HepG2 (cell line): Measurements from ENCODE around the gene CLDN3. TPM values are rescaled to one million over a fixed set of nuclear protein-coding genes. Genes with fewer than 3 reads are reported as not detected.
A peak's percentile ranks its signal among the peaks of the same experiment; 100 is the strongest.

Experiments
- ATM ChIP-seq: fragments of 450-650 bp; IDR thresholded peaks from 2 replicates; pipeline ENCODE4 v1.7.1; 2017; ENCODE audit warnings: mild to moderate bottlenecking, borderline replicate concordance
- CEBPB ChIP-seq: IDR thresholded peaks from 2 replicates; pipeline ENCODE4 v1.6.1; 2011; ENCODE audit warnings: low read depth, low read length, improper control_type of control experiment, borderline replicate concordance
- HNF4A ChIP-seq: sonication (generic); formaldehyde crosslinking; IDR thresholded peaks from 2 replicates; pipeline ENCODE4 v1.4.0; 2020; ENCODE audit warnings: missing genetic modification reagents
- NCOA5 ChIP-seq: sonication (generic); formaldehyde crosslinking; IDR thresholded peaks from 2 replicates; pipeline ENCODE4 v1.4.0; 2020; ENCODE audit warnings: missing genetic modification reagents
- SRSF4 ChIP-seq: fragments of 200-400 bp; formaldehyde crosslinking; IDR thresholded peaks from one replicate; pipeline ENCODE4 v1.6.1; 2018; ENCODE audit warnings: mild to moderate bottlenecking, low read depth, low read length, moderate library complexity; ENCODE audit not compliant: poor library complexity, severe bottlenecking
- TBL1XR1 ChIP-seq: fragments of 150-350 bp; IDR thresholded peaks from 2 replicates; pipeline ENCODE4 v1.6.1; 2014; ENCODE audit warnings: borderline replicate concordance, low read length; ENCODE audit not compliant: partially characterized antibody
- ZNF496 ChIP-seq: sonication (generic); formaldehyde crosslinking; IDR thresholded peaks from 2 replicates; pipeline ENCODE4 v1.8.1; 2023; ENCODE audit warnings: mild to moderate bottlenecking, moderate library complexity, missing genetic modification reagents; ENCODE audit not compliant: insufficient replicate concordance
- ZNF615 ChIP-seq: sonication (generic); formaldehyde crosslinking; IDR thresholded peaks from 2 replicates; pipeline ENCODE4 v1.5.0; 2020; ENCODE audit warnings: mild to moderate bottlenecking, missing genetic modification reagents, borderline replicate concordance
- polyA plus RNA-seq, 8 experiments: library from polyadenylated mRNA; depleted of rRNA in 3 of 8; stranded (reverse) in 7 of 8; unstranded in 1 of 8; fragments of >200 nt; fragmentation: Illumina TruSeq in 4 of 8; extraction: Trizol in 4 of 8; gene quantifications; 2 replicates each; pipeline versions ENCODE4 v1.2.1 to v1.2.3, GENCODE V29; 2011 to 2016; ENCODE audit warnings: low read depth in 4 of 8, missing spikeins in 1 of 8, mixed read lengths in 1 of 8; ENCODE audit not compliant: insufficient read depth in 1 of 8
- total RNA-seq, 5 experiments: library from RNA; depleted of rRNA; stranded (reverse); fragments of >200 nt; fragmentation: Illumina TruSeq; extraction: Trizol; gene quantifications; 2 replicates each; pipeline ENCODE4 v1.2.3, GENCODE V29; 2016; ENCODE audit warnings: low read depth in 1 of 5
- TF ChIP-seq, protein P1 (sequence below): sonication (generic); formaldehyde crosslinking; conservative IDR thresholded peaks from 2 replicates; pipeline ENCODE4 v1.4.0; 2020; ENCODE audit warnings: mild to moderate bottlenecking, missing genetic modification reagents, moderate library complexity
- TF ChIP-seq, protein P2 (sequence below): sonication (generic); formaldehyde crosslinking; IDR thresholded peaks from 2 replicates; pipeline ENCODE4 v1.4.0; 2020; ENCODE audit warnings: missing genetic modification reagents, borderline replicate concordance
- TF ChIP-seq, protein P3 (sequence below): sonication (generic); formaldehyde crosslinking; IDR thresholded peaks from 2 replicates; pipeline ENCODE4 v1.4.0; 2020; ENCODE audit warnings: missing genetic modification reagents, low read depth, mild to moderate bottlenecking, borderline replicate concordance
- TF ChIP-seq, protein P4 (sequence below): IDR thresholded peaks from 2 replicates; pipeline ENCODE4 v1.6.1; 2016; ENCODE audit warnings: missing biosample characterization, missing genetic modification reagents, low read depth
- TF ChIP-seq, protein P5 (sequence below): sonication (generic); formaldehyde crosslinking; IDR thresholded peaks from 2 replicates; pipeline ENCODE4 v1.4.0; 2020; ENCODE audit warnings: missing genetic modification reagents
- TF ChIP-seq, protein P6 (sequence below): sonication (generic); formaldehyde crosslinking; IDR thresholded peaks from 2 replicates; pipeline ENCODE4 v1.4.0; 2020; ENCODE audit warnings: missing genetic modification reagents

The CLDN3 gene
- total and polyA plus RNA-seq, 2 of the 13 experiments (the other 11 are each of a cell fraction or from before 2014, with no cell fraction given), result 0.31 to 0.51 TPM

DNA sequence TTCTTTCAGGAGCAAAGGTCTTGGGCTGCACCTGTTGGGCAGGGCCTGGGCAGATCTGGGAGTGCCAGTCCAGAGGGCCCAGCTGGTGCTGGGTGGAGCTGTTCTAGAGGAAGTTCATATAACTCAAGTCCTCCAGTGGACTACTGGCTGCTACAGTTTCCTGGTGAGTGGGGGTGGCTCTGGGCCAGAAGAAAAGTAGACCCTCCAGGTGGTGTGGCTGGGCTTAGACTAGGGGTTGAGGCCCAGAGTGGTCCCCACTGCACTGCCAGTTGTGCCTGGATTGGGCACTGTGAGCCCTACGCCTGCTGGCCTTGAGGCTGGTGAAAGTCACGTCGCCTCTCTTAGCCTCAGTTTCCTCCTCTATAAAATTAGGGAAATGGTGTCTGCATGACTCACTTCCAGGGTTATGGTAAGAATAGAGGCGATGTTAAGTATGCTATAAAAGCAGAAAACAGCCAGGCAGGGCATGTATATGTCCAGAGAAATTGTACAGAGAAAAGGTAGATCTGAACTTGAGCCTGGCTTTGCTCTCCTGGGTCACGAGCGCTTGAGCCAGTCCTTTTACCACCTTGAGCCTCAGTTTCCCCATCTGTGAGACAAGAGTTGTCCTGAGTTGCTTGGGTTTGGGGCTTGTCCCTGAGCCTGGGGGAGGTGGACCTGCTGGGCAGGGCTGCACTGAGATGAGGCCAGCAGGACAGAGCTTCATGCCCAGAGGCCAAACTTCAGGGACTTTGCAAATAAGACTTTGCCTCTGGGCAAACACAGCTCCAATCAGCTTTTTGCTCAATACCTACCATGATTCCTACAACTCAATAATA is 3.8 kb upstream of the CLDN3 start (continued):
- TF ChIP-seq ATM (no peak), ZNF615 (no peak), SRSF4 (no peak), TBL1XR1 (no peak), HNF4A (peak; percentile 88), ZNF496 (CRISPR knock-in tag) (no peak), NCOA5 (CRISPR knock-in tag) (no peak), CEBPB (no peak)
- TF ChIP-seq, protein P1, sequence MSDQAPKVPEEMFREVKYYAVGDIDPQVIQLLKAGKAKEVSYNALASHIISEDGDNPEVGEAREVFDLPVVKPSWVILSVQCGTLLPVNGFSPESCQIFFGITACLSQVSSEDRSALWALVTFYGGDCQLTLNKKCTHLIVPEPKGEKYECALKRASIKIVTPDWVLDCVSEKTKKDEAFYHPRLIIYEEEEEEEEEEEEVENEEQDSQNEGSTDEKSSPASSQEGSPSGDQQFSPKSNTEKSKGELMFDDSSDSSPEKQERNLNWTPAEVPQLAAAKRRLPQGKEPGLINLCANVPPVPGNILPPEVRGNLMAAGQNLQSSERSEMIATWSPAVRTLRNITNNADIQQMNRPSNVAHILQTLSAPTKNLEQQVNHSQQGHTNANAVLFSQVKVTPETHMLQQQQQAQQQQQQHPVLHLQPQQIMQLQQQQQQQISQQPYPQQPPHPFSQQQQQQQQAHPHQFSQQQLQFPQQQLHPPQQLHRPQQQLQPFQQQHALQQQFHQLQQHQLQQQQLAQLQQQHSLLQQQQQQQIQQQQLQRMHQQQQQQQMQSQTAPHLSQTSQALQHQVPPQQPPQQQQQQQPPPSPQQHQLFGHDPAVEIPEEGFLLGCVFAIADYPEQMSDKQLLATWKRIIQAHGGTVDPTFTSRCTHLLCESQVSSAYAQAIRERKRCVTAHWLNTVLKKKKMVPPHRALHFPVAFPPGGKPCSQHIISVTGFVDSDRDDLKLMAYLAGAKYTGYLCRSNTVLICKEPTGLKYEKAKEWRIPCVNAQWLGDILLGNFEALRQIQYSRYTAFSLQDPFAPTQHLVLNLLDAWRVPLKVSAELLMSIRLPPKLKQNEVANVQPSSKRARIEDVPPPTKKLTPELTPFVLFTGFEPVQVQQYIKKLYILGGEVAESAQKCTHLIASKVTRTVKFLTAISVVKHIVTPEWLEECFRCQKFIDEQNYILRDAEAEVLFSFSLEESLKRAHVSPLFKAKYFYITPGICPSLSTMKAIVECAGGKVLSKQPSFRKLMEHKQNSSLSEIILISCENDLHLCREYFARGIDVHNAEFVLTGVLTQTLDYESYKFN (CRISPR knock-in tag), result peak; percentile 76
- TF ChIP-seq, protein P2, sequence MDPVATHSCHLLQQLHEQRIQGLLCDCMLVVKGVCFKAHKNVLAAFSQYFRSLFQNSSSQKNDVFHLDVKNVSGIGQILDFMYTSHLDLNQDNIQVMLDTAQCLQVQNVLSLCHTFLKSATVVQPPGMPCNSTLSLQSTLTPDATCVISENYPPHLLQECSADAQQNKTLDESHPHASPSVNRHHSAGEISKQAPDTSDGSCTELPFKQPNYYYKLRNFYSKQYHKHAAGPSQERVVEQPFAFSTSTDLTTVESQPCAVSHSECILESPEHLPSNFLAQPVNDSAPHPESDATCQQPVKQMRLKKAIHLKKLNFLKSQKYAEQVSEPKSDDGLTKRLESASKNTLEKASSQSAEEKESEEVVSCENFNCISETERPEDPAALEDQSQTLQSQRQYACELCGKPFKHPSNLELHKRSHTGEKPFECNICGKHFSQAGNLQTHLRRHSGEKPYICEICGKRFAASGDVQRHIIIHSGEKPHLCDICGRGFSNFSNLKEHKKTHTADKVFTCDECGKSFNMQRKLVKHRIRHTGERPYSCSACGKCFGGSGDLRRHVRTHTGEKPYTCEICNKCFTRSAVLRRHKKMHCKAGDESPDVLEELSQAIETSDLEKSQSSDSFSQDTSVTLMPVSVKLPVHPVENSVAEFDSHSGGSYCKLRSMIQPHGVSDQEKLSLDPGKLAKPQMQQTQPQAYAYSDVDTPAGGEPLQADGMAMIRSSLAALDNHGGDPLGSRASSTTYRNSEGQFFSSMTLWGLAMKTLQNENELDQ (CRISPR knock-in tag), result no peak
- TF ChIP-seq, protein P3, sequence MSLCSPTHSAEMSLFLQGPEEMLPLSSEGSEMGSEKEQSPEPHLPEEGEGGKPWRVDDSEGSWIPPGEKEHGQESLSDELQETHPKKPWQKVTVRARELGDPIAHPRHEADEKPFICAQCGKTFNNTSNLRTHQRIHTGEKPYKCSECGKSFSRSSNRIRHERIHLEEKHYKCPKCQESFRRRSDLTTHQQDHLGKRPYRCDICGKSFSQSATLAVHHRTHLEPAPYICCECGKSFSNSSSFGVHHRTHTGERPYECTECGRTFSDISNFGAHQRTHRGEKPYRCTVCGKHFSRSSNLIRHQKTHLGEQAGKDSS (CRISPR knock-in tag), result no peak
- TF ChIP-seq, protein P4, sequence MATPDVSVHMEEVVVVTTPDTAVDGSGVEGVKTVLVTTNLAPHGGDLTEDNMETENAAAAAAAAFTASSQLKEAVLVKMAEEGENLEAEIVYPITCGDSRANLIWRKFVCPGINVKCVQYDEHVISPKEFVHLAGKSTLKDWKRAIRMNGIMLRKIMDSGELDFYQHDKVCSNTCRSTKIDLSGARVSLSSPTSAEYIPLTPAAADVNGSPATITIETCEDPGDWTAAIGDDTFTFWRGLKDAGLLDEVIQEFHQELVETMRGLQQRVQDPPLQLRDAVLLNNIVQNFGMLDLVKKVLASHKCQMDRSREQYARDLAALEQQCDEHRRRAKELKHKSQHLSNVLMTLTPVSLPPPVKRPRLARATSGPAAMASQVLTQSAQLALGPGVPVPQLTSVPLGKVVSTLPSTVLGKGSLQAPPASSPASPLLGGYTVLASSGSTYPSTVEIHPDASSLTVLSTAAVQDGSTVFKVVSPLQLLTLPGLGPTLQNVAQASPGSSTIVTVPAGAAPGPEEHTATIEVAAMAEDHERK (CRISPR knock-in tag), result no peak
- TF ChIP-seq, protein P5, sequence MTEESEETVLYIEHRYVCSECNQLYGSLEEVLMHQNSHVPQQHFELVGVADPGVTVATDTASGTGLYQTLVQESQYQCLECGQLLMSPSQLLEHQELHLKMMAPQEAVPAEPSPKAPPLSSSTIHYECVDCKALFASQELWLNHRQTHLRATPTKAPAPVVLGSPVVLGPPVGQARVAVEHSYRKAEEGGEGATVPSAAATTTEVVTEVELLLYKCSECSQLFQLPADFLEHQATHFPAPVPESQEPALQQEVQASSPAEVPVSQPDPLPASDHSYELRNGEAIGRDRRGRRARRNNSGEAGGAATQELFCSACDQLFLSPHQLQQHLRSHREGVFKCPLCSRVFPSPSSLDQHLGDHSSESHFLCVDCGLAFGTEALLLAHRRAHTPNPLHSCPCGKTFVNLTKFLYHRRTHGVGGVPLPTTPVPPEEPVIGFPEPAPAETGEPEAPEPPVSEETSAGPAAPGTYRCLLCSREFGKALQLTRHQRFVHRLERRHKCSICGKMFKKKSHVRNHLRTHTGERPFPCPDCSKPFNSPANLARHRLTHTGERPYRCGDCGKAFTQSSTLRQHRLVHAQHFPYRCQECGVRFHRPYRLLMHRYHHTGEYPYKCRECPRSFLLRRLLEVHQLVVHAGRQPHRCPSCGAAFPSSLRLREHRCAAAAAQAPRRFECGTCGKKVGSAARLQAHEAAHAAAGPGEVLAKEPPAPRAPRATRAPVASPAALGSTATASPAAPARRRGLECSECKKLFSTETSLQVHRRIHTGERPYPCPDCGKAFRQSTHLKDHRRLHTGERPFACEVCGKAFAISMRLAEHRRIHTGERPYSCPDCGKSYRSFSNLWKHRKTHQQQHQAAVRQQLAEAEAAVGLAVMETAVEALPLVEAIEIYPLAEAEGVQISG (CRISPR knock-in tag), result 0 out of 2 replicates have a peak, but pooled peaks have one; percentile 20
- TF ChIP-seq, protein P6, sequence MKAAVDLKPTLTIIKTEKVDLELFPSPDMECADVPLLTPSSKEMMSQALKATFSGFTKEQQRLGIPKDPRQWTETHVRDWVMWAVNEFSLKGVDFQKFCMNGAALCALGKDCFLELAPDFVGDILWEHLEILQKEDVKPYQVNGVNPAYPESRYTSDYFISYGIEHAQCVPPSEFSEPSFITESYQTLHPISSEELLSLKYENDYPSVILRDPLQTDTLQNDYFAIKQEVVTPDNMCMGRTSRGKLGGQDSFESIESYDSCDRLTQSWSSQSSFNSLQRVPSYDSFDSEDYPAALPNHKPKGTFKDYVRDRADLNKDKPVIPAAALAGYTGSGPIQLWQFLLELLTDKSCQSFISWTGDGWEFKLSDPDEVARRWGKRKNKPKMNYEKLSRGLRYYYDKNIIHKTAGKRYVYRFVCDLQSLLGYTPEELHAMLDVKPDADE, result no peak
